ENCODE data around the gene PADI2. TPM values are rescaled to one million over a fixed set of nuclear protein-coding genes. Genes with fewer than 3 reads are reported as not detected.

PADI2 gene
- total RNA-seq, 1 experiment from 2014 or later, result 27.7 TPM

GRCh38 chr1:17031436-17031835 is 87.8 kb downstream of the PADI2 start:
- peaks cover 34% of the 10 kb centered on the region for H3K36me3 ChIP-seq (ENCODE audit: insufficient read depth, low read length, poor library complexity, severe bottlenecking)
- POLR2A ChIA-PET (ENCODE audit: low non-redundant PET), result no interaction called here
- peaks cover 26% of the 10 kb centered on the region for H3K4me1 ChIP-seq (ENCODE audit: insufficient read depth, low read length, poor library complexity, severe bottlenecking)
- TF ChIP-seq EZH2 (IDR thresholded peaks at IDR 0.05; ENCODE audit: borderline replicate concordance, low read depth, low read length, poor library complexity, severe bottlenecking), result no peak
- no peak for TF ChIP-seq CTCF (conservative IDR thresholded peaks at IDR 0.05; ENCODE audit: low read depth, low read length)
- intact Hi-C loops (cut with micrococcal nuclease; ENCODE audit: unreplicated experiment), result no loop called here
- no peaks in the 10 kb centered on the region for H3K27me3 ChIP-seq (replicated peaks; ENCODE audit: insufficient read depth, low read depth, low read length, poor library complexity)
- H3K27ac ChIP-seq (ENCODE audit: low read depth, low read length, poor library complexity, severe bottlenecking), result peak overlapping the region; percentile 56
- H3K9me3 ChIP-seq (ENCODE audit: low read depth, low read length, poor library complexity, severe bottlenecking), result no peaks in the 10 kb centered on the region
- CTCF ChIA-PET, result no interaction called here
- DNase-seq (ENCODE audit: low spot score), result peak; percentile 70
- BruUV-seq (replicated peaks), result no TSS peak
- H3K4me3 ChIP-seq (ENCODE audit: low read depth, low read length, poor library complexity, severe bottlenecking), result no peak overlapping the region

- Histone ChIP-seq H3K27me3 (replicated peaks; ENCODE audit: insufficient read depth, low read depth, low read length, poor library complexity) (no peaks in the 10 kb centered on the region), H3K4me3 (ENCODE audit: low read depth, low read length, poor library complexity, severe bottlenecking) (no peak overlapping the region), H3K27ac (ENCODE audit: low read depth, low read length, poor library complexity, severe bottlenecking) (no peak overlapping the region), H3K9me3 (ENCODE audit: low read depth, low read length, poor library complexity, severe bottlenecking) (no peaks in the 10 kb centered on the region), H3K36me3 (ENCODE audit: insufficient read depth, low read length, poor library complexity, severe bottlenecking) (peaks cover 43% of the 10 kb centered on the region), H3K4me1 (ENCODE audit: insufficient read depth, low read length, poor library complexity, severe bottlenecking) (peaks cover 26% of the 10 kb centered on the region)
- ChIA-PET POLR2A (ENCODE audit: low non-redundant PET) (no interaction called here), CTCF (interaction anchor here (0.6 kb wide), 1 partner anchor 67 kb away, joined by 10 read pairs; no protein-coding TSS in a partner anchor)
- DNase-seq (ENCODE audit: low spot score), result peak; percentile 50
- intact Hi-C loops (cut with micrococcal nuclease; ENCODE audit: unreplicated experiment), result no loop called here
- TF ChIP-seq CTCF (conservative IDR thresholded peaks at IDR 0.05; ENCODE audit: low read depth, low read length) (no peak), EZH2 (IDR thresholded peaks at IDR 0.05; ENCODE audit: borderline replicate concordance, low read depth, low read length, poor library complexity, severe bottlenecking) (no peak)
- no TSS peak for BruUV-seq (replicated peaks)
Observed at GRCh38 chr1:17030206-17030605, 89.0 kb downstream of the PADI2 start.

GRCh38 chr1:17028662-17029188 is 90.5 kb downstream of the PADI2 start:
- TF ChIP-seq EZH2 (IDR thresholded peaks at IDR 0.05; ENCODE audit: borderline replicate concordance, low read depth, low read length, poor library complexity, severe bottlenecking), result no peak
- TF ChIP-seq CTCF (conservative IDR thresholded peaks at IDR 0.05; ENCODE audit: low read depth, low read length), result no peak
- no peak for DNase-seq (ENCODE audit: low spot score)
- H3K4me3 ChIP-seq (ENCODE audit: low read depth, low read length, poor library complexity, severe bottlenecking), result no peak overlapping the region
- CTCF ChIA-PET, result interaction anchor here (0.6 kb wide), 1 partner anchor 343 kb away, joined by 5 read pairs; no protein-coding TSS in a partner anchor
- no TSS peak for BruUV-seq (replicated peaks)
- H3K36me3 ChIP-seq (ENCODE audit: insufficient read depth, low read length, poor library complexity, severe bottlenecking), result peaks cover 58% of the 10 kb centered on the region
- peaks cover 26% of the 10 kb centered on the region for H3K4me1 ChIP-seq (ENCODE audit: insufficient read depth, low read length, poor library complexity, severe bottlenecking)
- POLR2A ChIA-PET (ENCODE audit: low non-redundant PET), result no interaction called here
- H3K27ac ChIP-seq (ENCODE audit: low read depth, low read length, poor library complexity, severe bottlenecking), result no peak overlapping the region
- intact Hi-C loops (cut with micrococcal nuclease; ENCODE audit: unreplicated experiment), result no loop called here
- H3K27me3 ChIP-seq (replicated peaks; ENCODE audit: insufficient read depth, low read depth, low read length, poor library complexity), result no peaks in the 10 kb centered on the region
- no peaks in the 10 kb centered on the region for H3K9me3 ChIP-seq (ENCODE audit: low read depth, low read length, poor library complexity, severe bottlenecking)
